ENCODE data around the gene STK35. TPM values are rescaled to one million over a fixed set of nuclear protein-coding genes. Genes with fewer than 3 reads are reported as not detected.

The STK35 gene
- total RNA-seq, 1 experiment from 2014 or later = 16.5 TPM

DNA sequence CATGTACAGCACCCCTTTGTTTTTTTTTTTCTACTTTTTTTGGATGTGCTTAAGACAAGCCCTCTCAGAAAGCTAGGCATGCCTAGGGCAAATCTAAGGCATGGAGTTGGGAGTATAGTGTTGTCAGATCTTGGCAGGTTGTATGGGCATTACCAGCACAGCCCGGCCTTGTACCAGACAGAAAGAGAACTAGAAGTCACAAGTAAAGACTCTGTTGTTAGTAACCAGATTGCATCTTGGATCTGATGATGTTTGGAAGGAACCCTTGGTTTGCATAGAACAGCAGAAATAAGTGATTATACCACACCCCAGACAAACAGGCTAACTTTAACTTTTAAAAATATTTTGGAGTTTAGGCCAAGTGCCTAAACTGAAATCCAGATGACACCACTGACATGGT lies 25.6 kb downstream of the STK35 start:
- TF ChIP-seq, protein P1, sequence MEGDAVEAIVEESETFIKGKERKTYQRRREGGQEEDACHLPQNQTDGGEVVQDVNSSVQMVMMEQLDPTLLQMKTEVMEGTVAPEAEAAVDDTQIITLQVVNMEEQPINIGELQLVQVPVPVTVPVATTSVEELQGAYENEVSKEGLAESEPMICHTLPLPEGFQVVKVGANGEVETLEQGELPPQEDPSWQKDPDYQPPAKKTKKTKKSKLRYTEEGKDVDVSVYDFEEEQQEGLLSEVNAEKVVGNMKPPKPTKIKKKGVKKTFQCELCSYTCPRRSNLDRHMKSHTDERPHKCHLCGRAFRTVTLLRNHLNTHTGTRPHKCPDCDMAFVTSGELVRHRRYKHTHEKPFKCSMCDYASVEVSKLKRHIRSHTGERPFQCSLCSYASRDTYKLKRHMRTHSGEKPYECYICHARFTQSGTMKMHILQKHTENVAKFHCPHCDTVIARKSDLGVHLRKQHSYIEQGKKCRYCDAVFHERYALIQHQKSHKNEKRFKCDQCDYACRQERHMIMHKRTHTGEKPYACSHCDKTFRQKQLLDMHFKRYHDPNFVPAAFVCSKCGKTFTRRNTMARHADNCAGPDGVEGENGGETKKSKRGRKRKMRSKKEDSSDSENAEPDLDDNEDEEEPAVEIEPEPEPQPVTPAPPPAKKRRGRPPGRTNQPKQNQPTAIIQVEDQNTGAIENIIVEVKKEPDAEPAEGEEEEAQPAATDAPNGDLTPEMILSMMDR (IDR thresholded peaks at IDR 0.05; ENCODE audit: unreplicated experiment) = no peak
- no peaks in the 10 kb centered on the region for H3K9me3 Mint-ChIP-seq (ENCODE audit: low read depth, unreplicated experiment)
- peaks cover 21% of the 10 kb centered on the region for H3K4me1 Mint-ChIP-seq (ENCODE audit: low read depth, unreplicated experiment)
- intact Hi-C loops (cut with micrococcal nuclease; ENCODE audit: unreplicated experiment) = no loop called here
- no peaks in the 10 kb centered on the region for H3K27me3 Mint-ChIP-seq (ENCODE audit: unreplicated experiment)
- H3K27ac Mint-ChIP-seq (ENCODE audit: unreplicated experiment) = no peak overlapping the region
- no peak for DNase-seq
- no peak overlapping the region for H3K4me3 Mint-ChIP-seq (ENCODE audit: low read depth, unreplicated experiment)
- no TSS peak for BruUV-seq (replicated peaks)
- CTCF ChIA-PET = no interaction called here
- peaks cover 4% of the 10 kb centered on the region for H3K36me3 Mint-ChIP-seq (ENCODE audit: insufficient read depth, unreplicated experiment)

DNA sequence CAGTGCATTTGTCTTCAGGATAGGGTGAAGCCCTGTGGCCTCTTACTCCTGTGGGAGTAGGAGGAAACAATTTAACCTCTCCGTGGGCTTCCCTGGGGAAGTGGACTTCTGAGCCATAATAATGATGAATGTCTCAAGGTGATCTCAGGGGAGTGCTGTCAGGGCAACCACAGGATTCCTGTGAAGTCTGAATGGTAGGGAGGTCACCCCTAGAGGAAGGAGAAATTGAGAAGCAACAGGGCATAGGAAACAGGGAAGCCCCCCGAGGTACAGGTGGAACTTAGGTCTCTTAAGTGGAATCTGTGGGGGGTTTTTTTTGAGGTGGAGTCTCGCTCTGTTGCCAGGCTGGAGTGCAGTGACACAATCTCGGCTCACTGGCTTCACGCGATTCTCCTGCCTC lies 26.9 kb downstream of the STK35 start:
- no peak for DNase-seq
- Mint-ChIP-seq H3K4me3 (ENCODE audit: low read depth, unreplicated experiment) (no peak overlapping the region), H3K9me3 (ENCODE audit: low read depth, unreplicated experiment) (no peaks in the 10 kb centered on the region), H3K4me1 (ENCODE audit: low read depth, unreplicated experiment) (peaks cover 34% of the 10 kb centered on the region), H3K27ac (ENCODE audit: unreplicated experiment) (no peak overlapping the region), H3K36me3 (ENCODE audit: insufficient read depth, unreplicated experiment) (peaks cover 12% of the 10 kb centered on the region), H3K27me3 (ENCODE audit: unreplicated experiment) (no peaks in the 10 kb centered on the region)
- intact Hi-C loops (cut with micrococcal nuclease; ENCODE audit: unreplicated experiment) = no loop called here
- TF ChIP-seq, protein P1 (IDR thresholded peaks at IDR 0.05; ENCODE audit: unreplicated experiment) = no peak
- BruUV-seq (replicated peaks) = no TSS peak
- CTCF ChIA-PET = no interaction called here

GRCh38 chr20:2130062-2130591 lies 28.5 kb downstream of the STK35 start:
- intact Hi-C loops (cut with micrococcal nuclease; ENCODE audit: unreplicated experiment) = no loop called here
- Mint-ChIP-seq H3K36me3 (ENCODE audit: insufficient read depth, unreplicated experiment) (peaks cover 12% of the 10 kb centered on the region), H3K4me3 (ENCODE audit: low read depth, unreplicated experiment) (no peak overlapping the region), H3K9me3 (ENCODE audit: low read depth, unreplicated experiment) (no peaks in the 10 kb centered on the region), H3K27ac (ENCODE audit: unreplicated experiment) (no peak overlapping the region), H3K4me1 (ENCODE audit: low read depth, unreplicated experiment) (peaks cover 34% of the 10 kb centered on the region), H3K27me3 (ENCODE audit: unreplicated experiment) (no peaks in the 10 kb centered on the region)
- BruUV-seq (replicated peaks) = no TSS peak
- CTCF ChIA-PET = no interaction called here
- no peak for DNase-seq
- TF ChIP-seq, protein P1 (IDR thresholded peaks at IDR 0.05; ENCODE audit: unreplicated experiment) = no peak

DNA sequence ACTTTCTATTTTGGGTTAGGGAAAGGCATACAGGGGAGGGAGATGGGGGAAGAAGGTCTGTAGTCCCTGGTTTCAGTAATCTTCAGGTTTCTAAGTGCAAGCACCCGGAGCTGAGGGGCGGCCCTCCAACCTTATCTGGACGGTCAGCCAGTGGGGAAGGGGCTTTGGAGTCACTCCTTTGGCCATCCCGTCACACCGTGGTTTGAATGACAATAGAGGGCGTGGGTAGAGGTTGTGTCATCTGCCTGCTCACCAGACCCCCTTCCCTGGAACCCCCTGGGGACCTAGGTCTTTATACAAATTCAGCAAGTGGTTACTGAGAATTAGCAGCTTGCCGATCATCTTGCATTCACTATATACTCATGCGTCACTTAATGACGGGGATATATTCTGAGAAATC lies 29.1 kb downstream of the STK35 start:
- CTCF ChIA-PET = no interaction called here
- Mint-ChIP-seq H3K4me3 (ENCODE audit: low read depth, unreplicated experiment) (no peak overlapping the region), H3K36me3 (ENCODE audit: insufficient read depth, unreplicated experiment) (peaks cover 12% of the 10 kb centered on the region), H3K27ac (ENCODE audit: unreplicated experiment) (no peak overlapping the region), H3K4me1 (ENCODE audit: low read depth, unreplicated experiment) (peaks cover 34% of the 10 kb centered on the region), H3K27me3 (ENCODE audit: unreplicated experiment) (no peaks in the 10 kb centered on the region), H3K9me3 (ENCODE audit: low read depth, unreplicated experiment) (no peaks in the 10 kb centered on the region)
- intact Hi-C loops (cut with micrococcal nuclease; ENCODE audit: unreplicated experiment) = no loop called here
- TF ChIP-seq, protein P1 (IDR thresholded peaks at IDR 0.05; ENCODE audit: unreplicated experiment) = no peak
- no TSS peak for BruUV-seq (replicated peaks)
- no peak for DNase-seq

Measured in Calu3 (cell line).